IMR-90 (cell line): ENCODE data around the gene HOXB6. TPM values are rescaled to one million over a fixed set of nuclear protein-coding genes. Genes with fewer than 3 reads are reported as not detected.

Experiments
- ATAC-seq: fragments of 200-7000 bp; cut with Tn5 transposase; 2 replicates; pipeline ENCODE4 v1.9.1; 2020; ENCODE audit warnings: low read depth, mild to moderate bottlenecking, moderate library complexity
- BruUV-seq: library from RNA; stranded (reverse); fragments of 400-500 nt; replicated peaks from 2 replicates; lab custom pipeline; 2021; lab: Mats Ljungman, UMichigan
- CTCF ChIA-PET: fragments of 300-600 bp; formaldehyde crosslinking; extraction: SDS; loops from one replicate; lab custom pipeline; 2021; ENCODE audit warnings: antibody characterized with exemption; lab: Yijun Ruan, JAX
- POLR2A ChIA-PET: fragments of 300-600 bp; sonication (Branson Sonifier 250); formaldehyde crosslinking; loops from one replicate; lab custom pipeline; 2022; ENCODE audit warnings: antibody characterized with exemption; ENCODE audit not compliant: unreplicated experiment; lab: Charles Lee
- DNase-seq: peaks from one replicate; pipeline ENCODE4 v3.0.0; 2013
- H2AFZ ChIP-seq: replicated peaks from 2 replicates; pipeline ENCODE3; 2013; ENCODE audit warnings: low read length, mild to moderate bottlenecking; ENCODE audit not compliant: poor library complexity
- H2AK5ac ChIP-seq: 2 replicates; pipeline ENCODE4 v1.6.1; 2013; ENCODE audit warnings: low read depth, low read length, inconsistent platforms
- H2AK9ac ChIP-seq: replicated peaks from 2 replicates; pipeline ENCODE3; 2013; ENCODE audit warnings: mild to moderate bottlenecking, low read depth, low read length, moderate library complexity; ENCODE audit not compliant: poor library complexity
- H2BK120ac ChIP-seq: 2 replicates; pipeline ENCODE4 v1.6.1; 2013; ENCODE audit warnings: low read depth, low read length, inconsistent platforms
- H2BK15ac ChIP-seq: 3 replicates; pipeline ENCODE4 v1.6.1; 2013; ENCODE audit warnings: low read depth, low read length, inconsistent platforms
- H2BK20ac ChIP-seq: 2 replicates; pipeline ENCODE4 v1.6.1; 2013; ENCODE audit warnings: low read depth, mild to moderate bottlenecking, inconsistent platforms, low read length, moderate library complexity
- H2BK5ac ChIP-seq: 2 replicates; pipeline ENCODE4 v1.6.1; 2013; ENCODE audit warnings: mild to moderate bottlenecking, low read depth, low read length, inconsistent platforms; ENCODE audit not compliant: poor library complexity, severe bottlenecking
- H3K14ac ChIP-seq: replicated peaks from 2 replicates; pipeline ENCODE4 v1.6.1; 2013; ENCODE audit warnings: low read depth, low read length, inconsistent platforms
- H3K18ac ChIP-seq: 2 replicates; pipeline ENCODE4 v1.6.1; 2013; ENCODE audit warnings: low read depth, low read length, control low read depth
- H3K23ac ChIP-seq: 2 replicates; pipeline ENCODE4 v1.6.1; 2013; ENCODE audit warnings: low read depth, low read length, inconsistent platforms
- H3K27ac ChIP-seq: 2 replicates; pipeline ENCODE4 v1.5.1; 2013; ENCODE audit warnings: mild to moderate bottlenecking, control low read depth, low read length; ENCODE audit not compliant: insufficient read depth
- H3K27me3 ChIP-seq: 2 replicates; pipeline ENCODE4 v1.6.1; 2013; ENCODE audit warnings: low read length; ENCODE audit not compliant: control insufficient read depth, insufficient read depth
- H3K36me3 ChIP-seq: 2 replicates; pipeline ENCODE4 v1.6.1; 2013; ENCODE audit warnings: low read length, mixed read lengths; ENCODE audit not compliant: control insufficient read depth, insufficient read depth
- H3K4ac ChIP-seq: 2 replicates; pipeline ENCODE4 v1.6.1; 2013; ENCODE audit warnings: low read depth, low read length, inconsistent platforms
- H3K4me1 ChIP-seq: 2 replicates; pipeline ENCODE4 v1.6.1; 2013; ENCODE audit warnings: low read length, mixed read lengths; ENCODE audit not compliant: control insufficient read depth, insufficient read depth
- H3K4me2 ChIP-seq: 2 replicates; pipeline ENCODE4 v1.6.1; 2013; ENCODE audit warnings: low read depth, mild to moderate bottlenecking, control low read depth, low read length, moderate library complexity
- H3K4me3 ChIP-seq: 2 replicates; pipeline ENCODE4 v1.5.1; 2013; ENCODE audit warnings: low read depth, mild to moderate bottlenecking, control low read depth, low read length, moderate library complexity; ENCODE audit not compliant: insufficient read depth
- H3K56ac ChIP-seq: 2 replicates; pipeline ENCODE4 v1.6.1; 2013; ENCODE audit warnings: low read length, inconsistent platforms; ENCODE audit not compliant: insufficient read depth; ENCODE audit errors: extremely low read depth
- H3K79me1 ChIP-seq, 2 experiments: 2 replicates each; pipeline ENCODE4 v1.6.1; 2013; ENCODE audit warnings: low read length in 2 of 2, inconsistent platforms in 1 of 2, low read depth in 1 of 2
- H3K9ac ChIP-seq: 2 replicates; pipeline ENCODE4 v1.6.1; 2013; ENCODE audit warnings: low read depth, low read length, control low read depth
- H3K9me1 ChIP-seq: 2 replicates; pipeline ENCODE4 v1.6.1; 2013; ENCODE audit warnings: low read length, inconsistent platforms; ENCODE audit not compliant: insufficient read depth
- H3K9me3 ChIP-seq: 2 replicates; pipeline ENCODE4 v1.6.1; 2013; ENCODE audit warnings: low read length; ENCODE audit not compliant: control insufficient read depth, insufficient read depth
- H4K20me1 ChIP-seq: 2 replicates; pipeline ENCODE4 v1.6.1; 2013; ENCODE audit warnings: low read length, inconsistent platforms; ENCODE audit not compliant: insufficient read depth
- H4K5ac ChIP-seq: 2 replicates; pipeline ENCODE4 v1.6.1; 2013; ENCODE audit warnings: mild to moderate bottlenecking, low read depth, low read length, control low read depth
- H4K8ac ChIP-seq, 2 experiments: 2 replicates each; pipeline ENCODE4 v1.6.1; 2013; ENCODE audit warnings: low read depth in 2 of 2, low read length in 2 of 2, control low read depth in 1 of 2, inconsistent platforms in 1 of 2
- H4K91ac ChIP-seq: 2 replicates; pipeline ENCODE4 v1.6.1; 2013; ENCODE audit warnings: low read depth, low read length, inconsistent platforms; ENCODE audit not compliant: insufficient read depth
- BHLHE40 ChIP-seq: fragments of 150-350 bp; IDR thresholded peaks from 2 replicates; pipeline ENCODE4 v1.6.1; 2016; ENCODE audit warnings: mild to moderate bottlenecking, low read depth, low read length
- CHD1 ChIP-seq: IDR thresholded peaks from 2 replicates; pipeline ENCODE4 v1.6.1; 2012; ENCODE audit warnings: low read depth, low read length, improper control_type of control experiment
- CTCF ChIP-seq: conservative IDR thresholded peaks from 2 replicates; pipeline ENCODE4 v1.5.1; 2012; ENCODE audit warnings: mild to moderate bottlenecking, low read depth, low read length, improper control_type of control experiment
- ELK1 ChIP-seq: fragments of 150-350 bp; IDR thresholded peaks from 2 replicates; pipeline ENCODE4 v1.6.1; 2016; ENCODE audit warnings: low read depth, mild to moderate bottlenecking, low read length, moderate library complexity, borderline replicate concordance
- FOS ChIP-seq: fragments of 150-350 bp; IDR thresholded peaks from 2 replicates; pipeline ENCODE4 v1.6.1; 2016; ENCODE audit warnings: low read depth, low read length
- MAFK ChIP-seq: IDR thresholded peaks from 2 replicates; pipeline ENCODE4 v1.6.1; 2012; ENCODE audit warnings: low read depth, low read length, improper control_type of control experiment
- MAZ ChIP-seq: IDR thresholded peaks from 2 replicates; pipeline ENCODE4 v1.6.1; 2012; ENCODE audit warnings: low read depth, mild to moderate bottlenecking, low read length, improper control_type of control experiment, moderate library complexity, borderline replicate concordance
- MXI1 ChIP-seq: IDR thresholded peaks from 2 replicates; pipeline ENCODE4 v1.6.1; 2012; ENCODE audit warnings: low read depth, mild to moderate bottlenecking, low read length, moderate library complexity, borderline replicate concordance
- NFE2L2 ChIP-seq: fragments of 150-350 bp; IDR thresholded peaks from 2 replicates; pipeline ENCODE4 v1.6.1; 2016; ENCODE audit warnings: low read depth, mild to moderate bottlenecking, low read length
- POLR2A ChIP-seq: IDR thresholded peaks from 2 replicates; pipeline ENCODE4 v1.6.1; 2012; ENCODE audit warnings: mild to moderate bottlenecking, low read depth, low read length
- RAD21 ChIP-seq: IDR thresholded peaks from 2 replicates; pipeline ENCODE4 v1.6.1; 2012; ENCODE audit warnings: low read length, improper control_type of control experiment
- RCOR1 ChIP-seq: IDR thresholded peaks from 2 replicates; pipeline ENCODE4 v1.6.1; 2012; ENCODE audit warnings: mild to moderate bottlenecking, low read length, improper control_type of control experiment; ENCODE audit not compliant: insufficient replicate concordance
- RFX5 ChIP-seq: IDR thresholded peaks from 2 replicates; pipeline ENCODE4 v1.8.0; 2012; ENCODE audit warnings: low read depth, mild to moderate bottlenecking, low read length, moderate library complexity
- SMC3 ChIP-seq: fragments of 150-350 bp; IDR thresholded peaks from 2 replicates; pipeline ENCODE4 v1.6.1; 2016; ENCODE audit warnings: low read depth, mild to moderate bottlenecking, antibody characterized with exemption, low read length, moderate library complexity
- USF2 ChIP-seq: fragments of 150-350 bp; IDR thresholded peaks from 2 replicates; pipeline ENCODE4 v1.6.1; 2017; ENCODE audit warnings: mild to moderate bottlenecking, antibody characterized with exemption, low read length, low read depth
- WGBS, 2 experiments: methylation state at CpG; one replicate each; pipeline versions ENCODE4 v1.1.5 to v1.1.7; 2013; ENCODE audit warnings: missing lambda C conversion rate in 2 of 2; ENCODE audit not compliant: insufficient read length in 1 of 2; ENCODE audit errors: extremely low coverage in 2 of 2; 5-methylcytosine and 5-hydroxymethylcytosine counted together
- dilution Hi-C: fragments of 300-500 bp; cut with HindIII; formaldehyde crosslinking; loops from one replicate; pipeline ENCODE4 v1.14.3; 2018; ENCODE audit warnings: low sequenced_read_pairs; ENCODE audit not compliant: unreplicated experiment
- in situ Hi-C: fragments of 300-500 bp; cut with MboI; formaldehyde crosslinking; loops from 3 replicates; pipeline ENCODE4 v1.14.3; 2019; ENCODE audit warnings: low sequenced_read_pairs, inconsistent platforms, mixed read lengths
- intact Hi-C: fragments of 100-400 bp; cut with micrococcal nuclease; formaldehyde crosslinking; loops from 2 replicates; pipeline ENCODE4 v1.10.0; 2022
- polyA plus RNA-seq, 3 experiments: library from polyadenylated mRNA; depleted of rRNA; stranded (reverse); fragments of >200 nt; gene quantifications; 2 replicates each; pipeline ENCODE4 v1.2.3, GENCODE V29; 2012; ENCODE audit warnings: low replicate concordance in 1 of 3
- total RNA-seq: library from RNA; depleted of rRNA; stranded (reverse); fragments of >200 nt; gene quantifications from 2 replicates; pipeline ENCODE4 v1.2.3, GENCODE V29; 2012

HOXB6 gene
- total and polyA plus RNA-seq, 2 of the 4 experiments (the other 2 are of a cell fraction), result 11.1 to 42.2 TPM

GRCh38 chr17:48575066-48575582, 29.7 kb downstream of the HOXB6 start:
- peak overlapping the region; percentile 99 for H3K27ac ChIP-seq

More at GRCh38 chr17:48575066-48575582, 29.7 kb downstream of the HOXB6 start:
- Histone ChIP-seq H3K4me2 (peak overlapping the region; percentile 96), H3K79me1 (no peaks in the 10 kb centered on the region), H3K9me3 (no peaks in the 10 kb centered on the region), H3K23ac (peak overlapping the region; percentile 99), H2AK9ac (no peak overlapping the region), H2BK20ac (peak overlapping the region; percentile 38; the same call in 1 of the 2 replicates), H4K20me1 (peaks cover 5% of the 10 kb centered on the region), H2BK15ac (no peak overlapping the region; the same call in 2 of the 3 replicates), H3K4ac (peak overlapping the region; percentile 99), H2BK5ac (peak overlapping the region; percentile 99), H3K18ac (peak overlapping the region; percentile 59), H3K4me3 (peak overlapping the region; percentile 31; the same call in 1 of the 2 replicates), H3K9ac (peak overlapping the region; percentile 96), H4K5ac (peak overlapping the region; percentile 71; the same call in 1 of the 2 replicates), H3K14ac (peak overlapping the region; percentile 100), H3K36me3 (peaks cover 54% of the 10 kb centered on the region), H3K27me3 (no peaks in the 10 kb centered on the region), H3K9me1 (no peaks in the 10 kb centered on the region), H2BK120ac (peak overlapping the region; percentile 93), H4K8ac (peak overlapping the region; percentile 77 to 78), H3K4me1 (peaks cover 20% of the 10 kb centered on the region), H2AK5ac (peak overlapping the region; percentile 23; the same call in 1 of the 2 replicates), H4K91ac (peak overlapping the region; percentile 61), H3K56ac (peak overlapping the region; percentile 91; the same call in 1 of the 2 replicates), H2AFZ (no peak overlapping the region)
- ChIA-PET CTCF (no interaction called here), POLR2A (interaction anchor here (1.1 to 1.3 kb wide), 2 partner anchors 15 to 92 kb away, joined by 3 read pairs; no protein-coding TSS in a partner anchor)
- DNase-seq (peak; percentile 64), ATAC-seq (no peak)
- dilution Hi-C loops (no loop called here), in situ Hi-C loops (no loop called here), intact Hi-C loops (loop anchor here (2.0 kb wide), 1 partner anchor 20 kb away; no protein-coding TSS in a partner anchor)
- no TSS peak for BruUV-seq
- WGBS, 2 experiments, result 6% methylated on average over 2 of the region's 7 CpGs; no CpG with 5 or more reads in 1 of the 2 experiments
- TF ChIP-seq NFE2L2, result no peak
- TF ChIP-seq MAFK, result no peak
- TF ChIP-seq CTCF, result no peak
- TF ChIP-seq USF2, result no peak
- no peak for TF ChIP-seq RCOR1
- no peak for TF ChIP-seq MXI1
- TF ChIP-seq SMC3, result no peak
- no peak for TF ChIP-seq CHD1
- no peak for TF ChIP-seq ELK1
- TF ChIP-seq BHLHE40, result no peak
- no peak for TF ChIP-seq RFX5
- TF ChIP-seq RAD21, result no peak
- no peak for TF ChIP-seq MAZ
- no peak for TF ChIP-seq FOS
- TF ChIP-seq POLR2A, result no peak
